HepG2 (cell line): ENCODE results near the gene CORO7. TPM values are rescaled to one million over a fixed set of nuclear protein-coding genes. Genes with fewer than 3 reads are reported as not detected.

Experiments
- ATF4 ChIP-seq, 2 experiments: fragments of 450-650 bp in 1 of 2; sonication (generic) in 1 of 2; formaldehyde crosslinking; IDR thresholded peaks; 2 replicates each; pipeline versions ENCODE4 v1.5.0 to v1.8.0; 2020 to 2022; ENCODE audit warnings: mild to moderate bottlenecking in 1 of 2, missing genetic modification reagents in 1 of 2
- CBX5 ChIP-seq: sonication (generic); formaldehyde crosslinking; IDR thresholded peaks from 2 replicates; pipeline ENCODE4 v1.4.0; 2020; ENCODE audit warnings: missing genetic modification reagents, borderline replicate concordance
- HCFC1 ChIP-seq: fragments of 150-350 bp; IDR thresholded peaks from 2 replicates; pipeline ENCODE4 v1.6.1; 2014; ENCODE audit warnings: low read depth, low read length
- MEIS2 ChIP-seq: sonication (generic); formaldehyde crosslinking; IDR thresholded peaks from 2 replicates; pipeline ENCODE4 v1.9.0; 2021; ENCODE audit warnings: mild to moderate bottlenecking, missing genetic modification reagents
- PRDM10 ChIP-seq: sonication (generic); formaldehyde crosslinking; IDR thresholded peaks from 2 replicates; pipeline ENCODE4 v1.4.0; 2020; ENCODE audit warnings: low read depth, missing genetic modification reagents
- RAD21 ChIP-seq: fragments of 450-650 bp; formaldehyde crosslinking; IDR thresholded peaks from 2 replicates; pipeline ENCODE4 v1.5.0; 2020; ENCODE audit warnings: mild to moderate bottlenecking
- ZBTB1 ChIP-seq: sonication (generic); formaldehyde crosslinking; IDR thresholded peaks from 2 replicates; pipeline ENCODE4 v1.4.0; 2020; ENCODE audit warnings: missing genetic modification reagents, borderline replicate concordance
- ZNF562 ChIP-seq: sonication (generic); formaldehyde crosslinking; IDR thresholded peaks from 2 replicates; pipeline ENCODE4 v1.8.0; 2022; ENCODE audit warnings: missing genetic modification reagents, borderline replicate concordance
- polyA plus RNA-seq, 8 experiments: library from polyadenylated mRNA; depleted of rRNA in 3 of 8; stranded (reverse) in 7 of 8; unstranded in 1 of 8; fragments of >200 nt; fragmentation: Illumina TruSeq in 4 of 8; extraction: Trizol in 4 of 8; gene quantifications; 2 replicates each; pipeline versions ENCODE4 v1.2.1 to v1.2.3, GENCODE V29; 2011 to 2016; ENCODE audit warnings: low read depth in 4 of 8, missing spikeins in 1 of 8, mixed read lengths in 1 of 8; ENCODE audit not compliant: insufficient read depth in 1 of 8
- total RNA-seq, 5 experiments: library from RNA; depleted of rRNA; stranded (reverse); fragments of >200 nt; fragmentation: Illumina TruSeq; extraction: Trizol; gene quantifications; 2 replicates each; pipeline ENCODE4 v1.2.3, GENCODE V29; 2016; ENCODE audit warnings: low read depth in 1 of 5

Gene CORO7
- total and polyA plus RNA-seq, 2 of the 13 experiments (the other 11 are each of a cell fraction or from before 2014, with no cell fraction given) = 9.9 to 14.3 TPM

DNA sequence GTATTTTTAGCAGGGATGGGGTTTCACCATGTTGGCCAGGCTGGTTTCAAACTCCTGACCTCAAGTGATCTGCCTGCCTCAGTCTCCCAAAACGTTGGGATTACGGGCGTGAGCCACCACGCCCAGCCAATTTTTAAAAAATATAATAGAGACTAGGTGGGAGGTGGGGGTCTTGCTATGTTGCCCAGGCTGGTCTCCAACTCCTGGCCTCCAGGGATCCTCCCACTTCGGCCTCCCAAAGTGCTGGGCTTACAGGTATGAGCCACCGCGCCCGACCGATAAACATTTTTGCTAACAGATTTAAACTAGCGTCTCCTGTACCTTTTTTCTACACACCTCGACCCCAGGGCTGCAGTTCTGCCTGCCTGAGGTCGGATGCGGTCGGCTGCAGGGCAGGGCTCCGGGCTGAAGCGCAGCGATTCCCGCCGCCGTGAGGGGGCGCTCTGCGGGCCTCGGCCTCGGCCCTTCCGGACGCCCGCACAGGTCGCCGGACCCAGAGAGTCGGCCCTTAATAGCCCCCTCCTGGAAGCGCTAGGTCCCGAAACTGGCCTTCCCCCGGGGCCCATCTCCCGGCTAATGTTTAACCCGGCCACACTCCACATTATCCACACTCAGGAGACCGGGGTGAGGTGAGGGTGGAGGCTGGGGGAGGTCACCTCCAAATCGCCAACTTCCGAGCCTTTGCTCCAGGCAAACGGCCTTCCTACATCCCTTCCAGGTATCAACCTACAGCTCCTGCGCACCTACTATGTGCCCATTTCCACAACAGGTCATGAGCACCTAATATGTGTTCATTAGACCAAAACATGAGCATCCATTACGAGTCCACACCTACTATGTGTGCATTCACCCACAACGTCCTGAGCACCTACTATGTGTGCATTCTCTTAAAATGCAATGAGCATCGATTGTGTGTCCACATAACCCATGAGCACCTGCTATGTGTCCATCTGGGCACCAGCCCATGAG lies 102.5 kb downstream of the CORO7 start (continued):
- TF ChIP-seq ZBTB1 (CRISPR knock-in tag) (no peak), CBX5 (CRISPR knock-in tag) (peak; percentile 26; the same call in 1 of the 2 replicates), PRDM10 (CRISPR knock-in tag) (peak; percentile 51; the same call in 1 of the 2 replicates), RAD21 (peak; percentile 84), ZNF562 (CRISPR knock-in tag) (no peak), MEIS2 (CRISPR knock-in tag) (no peak), ATF4 (CRISPR knock-in tag; IDR thresholded peaks at IDR 0.05) (0 out of 4 replicates have a peak, but pooled peaks of 1 of the 2 experiments have one; percentile 9), HCFC1 (no peak)
- TF ChIP-seq, all 625 proteins: peak for 161
